ENCODE results near the gene COLEC12. TPM values are rescaled to one million over a fixed set of nuclear protein-coding genes. Genes with fewer than 3 reads are reported as not detected.

Gene COLEC12
- total and polyA plus RNA-seq, 10 of the 15 experiments (the other 5 are each of a cell fraction or from before 2014, with no cell fraction given): 0.04 to 0.05 TPM; not detected in 8

DNA sequence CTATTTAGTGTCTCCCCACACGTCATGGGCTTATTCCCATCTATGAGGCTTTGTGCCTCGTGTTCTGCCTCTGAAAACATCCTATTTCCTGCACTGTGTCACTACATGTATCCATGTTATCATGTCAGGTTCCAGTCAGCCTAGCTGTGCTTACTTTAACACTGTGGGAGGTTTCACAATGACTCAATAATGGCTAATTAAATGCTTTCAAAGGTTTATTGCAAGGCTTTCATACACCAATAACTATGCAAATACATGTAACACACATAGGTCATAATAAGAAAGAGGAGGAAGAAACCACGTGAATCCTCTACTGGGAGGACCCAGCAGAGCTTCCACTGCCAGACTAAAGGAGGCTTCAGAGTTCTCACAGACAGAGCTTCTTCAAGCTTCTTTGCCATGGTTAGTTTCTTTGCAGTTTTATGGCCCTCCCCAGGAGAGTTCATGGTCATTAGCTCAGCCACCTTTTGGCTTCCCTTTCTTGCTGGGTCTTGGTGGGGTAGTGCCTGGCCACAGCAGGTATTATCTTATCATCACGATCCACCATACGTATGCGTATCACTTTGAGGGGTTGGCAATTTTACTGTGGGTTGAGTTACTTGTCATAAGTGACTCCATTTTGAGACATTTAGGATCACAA, 5.1 kb upstream of the COLEC12 start (continued):
- TF ChIP-seq, protein P1, sequence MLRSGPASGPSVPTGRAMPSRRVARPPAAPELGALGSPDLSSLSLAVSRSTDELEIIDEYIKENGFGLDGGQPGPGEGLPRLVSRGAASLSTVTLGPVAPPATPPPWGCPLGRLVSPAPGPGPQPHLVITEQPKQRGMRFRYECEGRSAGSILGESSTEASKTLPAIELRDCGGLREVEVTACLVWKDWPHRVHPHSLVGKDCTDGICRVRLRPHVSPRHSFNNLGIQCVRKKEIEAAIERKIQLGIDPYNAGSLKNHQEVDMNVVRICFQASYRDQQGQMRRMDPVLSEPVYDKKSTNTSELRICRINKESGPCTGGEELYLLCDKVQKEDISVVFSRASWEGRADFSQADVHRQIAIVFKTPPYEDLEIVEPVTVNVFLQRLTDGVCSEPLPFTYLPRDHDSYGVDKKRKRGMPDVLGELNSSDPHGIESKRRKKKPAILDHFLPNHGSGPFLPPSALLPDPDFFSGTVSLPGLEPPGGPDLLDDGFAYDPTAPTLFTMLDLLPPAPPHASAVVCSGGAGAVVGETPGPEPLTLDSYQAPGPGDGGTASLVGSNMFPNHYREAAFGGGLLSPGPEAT (IDR thresholded peaks at IDR 0.05; ENCODE audit: low read depth): peak; percentile 57; the same call in 1 of the 2 replicates
- peak; percentile 56; the same call in 1 of the 2 replicates for TF ChIP-seq BACH1 (IDR thresholded peaks at IDR 0.05; ENCODE audit: borderline replicate concordance)
- peak; percentile 89 for TF ChIP-seq ATF7 (IDR thresholded peaks at IDR 0.05; ENCODE audit: low read depth)
- peak; percentile 70; the same call in 1 of the 2 replicates for TF ChIP-seq DPF2 (IDR thresholded peaks at IDR 0.05)
- no peak for TF ChIP-seq RAD21 (IDR thresholded peaks at IDR 0.05; ENCODE audit: insufficient read depth, low read depth, low read length)
- TF ChIP-seq, protein P2, sequence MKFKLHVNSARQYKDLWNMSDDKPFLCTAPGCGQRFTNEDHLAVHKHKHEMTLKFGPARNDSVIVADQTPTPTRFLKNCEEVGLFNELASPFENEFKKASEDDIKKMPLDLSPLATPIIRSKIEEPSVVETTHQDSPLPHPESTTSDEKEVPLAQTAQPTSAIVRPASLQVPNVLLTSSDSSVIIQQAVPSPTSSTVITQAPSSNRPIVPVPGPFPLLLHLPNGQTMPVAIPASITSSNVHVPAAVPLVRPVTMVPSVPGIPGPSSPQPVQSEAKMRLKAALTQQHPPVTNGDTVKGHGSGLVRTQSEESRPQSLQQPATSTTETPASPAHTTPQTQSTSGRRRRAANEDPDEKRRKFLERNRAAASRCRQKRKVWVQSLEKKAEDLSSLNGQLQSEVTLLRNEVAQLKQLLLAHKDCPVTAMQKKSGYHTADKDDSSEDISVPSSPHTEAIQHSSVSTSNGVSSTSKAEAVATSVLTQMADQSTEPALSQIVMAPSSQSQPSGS (IDR thresholded peaks at IDR 0.05; ENCODE audit: low read length): peak; percentile 62; the same call in 1 of the 2 replicates
- TF ChIP-seq SP1 (IDR thresholded peaks at IDR 0.05; ENCODE audit: low read depth, low read length): no peak
- TF ChIP-seq SMARCA5 (IDR thresholded peaks at IDR 0.05): no peak
- peak; percentile 80; the same call in 1 of the 2 replicates for TF ChIP-seq JUND (IDR thresholded peaks at IDR 0.05; ENCODE audit: low read depth, low read length)
- TF ChIP-seq MLLT1 (IDR thresholded peaks at IDR 0.05): 0 out of 2 replicates have a peak, but pooled peaks have one; percentile 43
- 0 out of 2 replicates have a peak, but pooled peaks have one; percentile 40 for TF ChIP-seq JUNB (IDR thresholded peaks at IDR 0.05)
- TF ChIP-seq, protein P3, sequence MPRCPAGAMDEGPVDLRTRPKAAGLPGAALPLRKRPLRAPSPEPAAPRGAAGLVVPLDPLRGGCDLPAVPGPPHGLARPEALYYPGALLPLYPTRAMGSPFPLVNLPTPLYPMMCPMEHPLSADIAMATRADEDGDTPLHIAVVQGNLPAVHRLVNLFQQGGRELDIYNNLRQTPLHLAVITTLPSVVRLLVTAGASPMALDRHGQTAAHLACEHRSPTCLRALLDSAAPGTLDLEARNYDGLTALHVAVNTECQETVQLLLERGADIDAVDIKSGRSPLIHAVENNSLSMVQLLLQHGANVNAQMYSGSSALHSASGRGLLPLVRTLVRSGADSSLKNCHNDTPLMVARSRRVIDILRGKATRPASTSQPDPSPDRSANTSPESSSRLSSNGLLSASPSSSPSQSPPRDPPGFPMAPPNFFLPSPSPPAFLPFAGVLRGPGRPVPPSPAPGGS (IDR thresholded peaks at IDR 0.05; ENCODE audit: borderline replicate concordance, insufficient read depth, low read depth, low read length, poor library complexity, severe bottlenecking): no peak
- peak; percentile 56 to 67 for TF ChIP-seq BHLHE40 (IDR thresholded peaks at IDR 0.05; ENCODE audit: borderline replicate concordance in 1 of 2, low read depth in 2 of 2, low read length in 1 of 2)
- TF ChIP-seq, protein P4, sequence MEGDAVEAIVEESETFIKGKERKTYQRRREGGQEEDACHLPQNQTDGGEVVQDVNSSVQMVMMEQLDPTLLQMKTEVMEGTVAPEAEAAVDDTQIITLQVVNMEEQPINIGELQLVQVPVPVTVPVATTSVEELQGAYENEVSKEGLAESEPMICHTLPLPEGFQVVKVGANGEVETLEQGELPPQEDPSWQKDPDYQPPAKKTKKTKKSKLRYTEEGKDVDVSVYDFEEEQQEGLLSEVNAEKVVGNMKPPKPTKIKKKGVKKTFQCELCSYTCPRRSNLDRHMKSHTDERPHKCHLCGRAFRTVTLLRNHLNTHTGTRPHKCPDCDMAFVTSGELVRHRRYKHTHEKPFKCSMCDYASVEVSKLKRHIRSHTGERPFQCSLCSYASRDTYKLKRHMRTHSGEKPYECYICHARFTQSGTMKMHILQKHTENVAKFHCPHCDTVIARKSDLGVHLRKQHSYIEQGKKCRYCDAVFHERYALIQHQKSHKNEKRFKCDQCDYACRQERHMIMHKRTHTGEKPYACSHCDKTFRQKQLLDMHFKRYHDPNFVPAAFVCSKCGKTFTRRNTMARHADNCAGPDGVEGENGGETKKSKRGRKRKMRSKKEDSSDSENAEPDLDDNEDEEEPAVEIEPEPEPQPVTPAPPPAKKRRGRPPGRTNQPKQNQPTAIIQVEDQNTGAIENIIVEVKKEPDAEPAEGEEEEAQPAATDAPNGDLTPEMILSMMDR (IDR thresholded peaks at IDR 0.05 in 2 of 3, conservative IDR thresholded peaks at IDR 0.05 in 1 of 3; ENCODE audit: control insufficient read depth in 2 of 3, extremely low read depth in 1 of 3, insufficient read depth in 1 of 3, low read depth in 3 of 3, low read length in 3 of 3): no peak
- no peak for TF ChIP-seq ZBED1 (IDR thresholded peaks at IDR 0.05; ENCODE audit: borderline replicate concordance)
- TF ChIP-seq RUNX3 (IDR thresholded peaks at IDR 0.05; ENCODE audit: low read length): 0 out of 2 replicates have a peak, but pooled peaks have one; percentile 44

Measured in GM12878 (cell line).